ENCODE results near the gene CAPZA1. TPM values are rescaled to one million over a fixed set of nuclear protein-coding genes. Genes with fewer than 3 reads are reported as not detected.

Gene CAPZA1
- total RNA-seq, 1 experiment from 2014 or later, result 108 TPM

DNA sequence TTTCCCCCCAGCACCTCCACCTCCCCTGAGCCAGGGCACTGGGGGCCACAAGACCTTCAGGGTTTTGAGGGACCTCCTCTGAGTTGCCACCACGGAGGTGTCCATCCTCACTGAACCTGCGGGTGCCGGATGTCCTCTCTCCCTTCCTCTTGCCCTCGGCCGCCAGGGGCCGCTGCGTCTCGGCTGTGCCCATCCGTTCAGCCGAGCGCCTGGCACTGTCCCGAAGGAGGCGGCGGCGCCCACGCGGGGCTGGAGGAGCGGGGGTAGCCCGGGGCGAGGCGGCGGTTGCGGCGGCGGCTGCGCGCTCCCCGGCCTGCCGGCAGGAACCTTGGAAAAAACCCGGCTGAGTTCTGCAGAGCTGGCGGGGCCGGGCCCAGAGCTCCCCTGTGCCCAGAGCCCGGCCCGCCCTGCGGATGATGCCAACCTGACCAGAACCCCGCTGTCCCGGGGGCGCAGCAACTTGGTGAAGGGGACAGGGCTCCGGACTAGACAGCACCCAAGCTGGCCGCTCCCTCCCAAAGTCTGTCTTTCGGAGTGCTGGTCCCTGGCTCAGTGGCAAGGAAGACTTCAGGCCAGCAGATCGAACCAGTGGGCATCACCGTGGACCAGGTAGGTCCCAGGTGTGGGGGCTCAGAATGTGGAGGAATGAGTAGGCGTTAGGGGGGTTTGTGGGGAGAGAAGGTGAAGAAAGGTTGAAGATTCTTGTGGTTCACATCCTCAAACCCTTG lies 99.2 kb downstream of the CAPZA1 start:
- peak; percentile 92 for TF ChIP-seq CTCF (conservative IDR thresholded peaks at IDR 0.05)
- Histone ChIP-seq H4K5ac (ENCODE audit: insufficient read length, low read depth, low read length) (no peak overlapping the region), H2AFZ (ENCODE audit: low read length) (no peak overlapping the region), H3K79me2 (ENCODE audit: insufficient read depth, low read length) (no peaks in the 10 kb centered on the region), H3K18ac (ENCODE audit: insufficient read length, low read depth, low read length) (no peak overlapping the region), H3K27me3 (ENCODE audit: insufficient read depth, low read length) (no peaks in the 10 kb centered on the region; the same call in 1 of the 2 replicates), H3T11ph (ENCODE audit: low read length) (no peak overlapping the region), H3K4me1 (ENCODE audit: insufficient read depth, low read length) (peaks cover 4% of the 10 kb centered on the region; the same call in 1 of the 2 replicates), H3K9me3 (ENCODE audit: control insufficient read depth, low read depth, low read length) (no peaks in the 10 kb centered on the region), H2AK5ac (ENCODE audit: insufficient read length, low read length) (no peak overlapping the region), H2BK20ac (ENCODE audit: low read depth, low read length, poor library complexity, severe bottlenecking) (no peak overlapping the region), H2BK12ac (ENCODE audit: insufficient read length, low read depth, low read length) (no peak overlapping the region), H3K9ac (ENCODE audit: extremely low read depth, insufficient read length, low read length) (no peak overlapping the region), H3K4ac (ENCODE audit: low read depth, low read length) (no peak overlapping the region), H3K27ac (ENCODE audit: insufficient read length, low read depth, low read length) (no peak overlapping the region), H3K4me2 (ENCODE audit: insufficient read depth, insufficient read length, low read length) (no peak overlapping the region), H4K20me1 (ENCODE audit: control insufficient read depth, insufficient read depth, insufficient read length) (no peaks in the 10 kb centered on the region), H4K8ac (replicated peaks; ENCODE audit: insufficient read length, low read depth, low read length) (no peak overlapping the region), H3K14ac (ENCODE audit: insufficient read depth, low read length) (no peak overlapping the region), H4K91ac (ENCODE audit: insufficient read length, low read depth, low read length) (no peak overlapping the region), H2BK120ac (ENCODE audit: low read depth, low read length, poor library complexity, severe bottlenecking) (no peak overlapping the region), H2BK5ac (ENCODE audit: insufficient read length, low read length) (no peak overlapping the region), H3K23ac (ENCODE audit: insufficient read length, low read depth, low read length) (no peak overlapping the region), H3K79me1 (ENCODE audit: insufficient read depth, low read depth, low read length, poor library complexity, severe bottlenecking) (no peaks in the 10 kb centered on the region), H3K23me2 (ENCODE audit: insufficient read length, low read depth, low read length, poor library complexity, severe bottlenecking) (peaks cover 17% of the 10 kb centered on the region), H3K56ac (ENCODE audit: insufficient read length, low read depth, low read length) (no peak overlapping the region), H2BK15ac (ENCODE audit: low read depth, low read length) (no peak overlapping the region)
- H3K4me3 Mint-ChIP-seq, result peak overlapping the region; percentile 17 to 38; a peak in 2 of 5 replicates
- no CpG with 5 or more reads among the region's 44 CpGs for whole genome bisulfite sequencing (ENCODE audit: extremely low coverage, insufficient read length, low lambda C conversion rate)
- H3K36me3 Mint-ChIP-seq (ENCODE audit: insufficient read depth in 1 of 3, low read depth in 3 of 3), result no peaks in the 10 kb centered on the region; a peak in 1 of 7 replicates
- H3K27me3 Mint-ChIP-seq (ENCODE audit: low read depth), result peaks cover 63% of the 10 kb centered on the region
- peaks cover 0 to 3% of the 10 kb centered on the region in 2 experiments; a peak in 2 of 5 replicates for H3K9me3 Mint-ChIP-seq
- no peak overlapping the region for H3K27ac Mint-ChIP-seq
- peak; percentile 77 for DNase-seq
- H3K4me1 Mint-ChIP-seq, result peaks cover 36 to 38% of the 10 kb centered on the region in 2 experiments

Measured in H9 (cell line).